Heart left ventricle (tissue), 16 donors: Measurements from ENCODE around the gene CMBL. TPM values are rescaled to one million over a fixed set of nuclear protein-coding genes. Genes with fewer than 3 reads are reported as not detected.

Experiments
- ATAC-seq, 4 donors: fragments of 200-7000 bp; cut with Tn5 transposase; one replicate each; pipeline ENCODE4 v1.9.1; 2020 to 2022; ENCODE audit warnings: moderate library complexity in 4 of 4, mild to moderate bottlenecking in 3 of 4, moderate number of reproducible peaks in 1 of 4
- DNase-seq, 5 donors: peaks; one replicate each; pipeline ENCODE4 v3.0.0-alpha.2; 2020
- H3K27ac ChIP-seq, 12 donors: fragments of 200-600 bp; sonication (generic) in 4 of 12; one replicate each; pipeline versions ENCODE4 v1.5.0 to v1.8.0; 2016 to 2022; ENCODE audit warnings: mild to moderate bottlenecking in 2 of 12
- H3K27me3 ChIP-seq, 9 donors: fragments of 200-600 bp; sonication (generic) in 2 of 9; one replicate each; pipeline versions ENCODE4 v1.5.1 to v1.8.0; 2016 to 2022; ENCODE audit warnings: mild to moderate bottlenecking in 3 of 9
- H3K36me3 ChIP-seq, 9 donors: fragments of 200-600 bp; sonication (generic) in 2 of 9; one replicate each; pipeline versions ENCODE4 v1.5.0 to v1.8.0; 2018 to 2022; ENCODE audit warnings: mild to moderate bottlenecking in 2 of 9
- H3K4me1 ChIP-seq, 12 donors: fragments of 200-600 bp; sonication (generic) in 4 of 12; one replicate each; pipeline versions ENCODE4 v1.5.0 to v1.8.0; 2016 to 2022; ENCODE audit warnings: mild to moderate bottlenecking in 3 of 12
- H3K4me3 ChIP-seq, 12 donors: fragments of 200-600 bp; sonication (generic) in 4 of 12; one replicate each; pipeline versions ENCODE4 v1.5.0 to v1.8.0; 2017 to 2022; ENCODE audit warnings: mild to moderate bottlenecking in 9 of 12, moderate library complexity in 4 of 12
- H3K9me3 ChIP-seq, 12 donors: fragments of 200-600 bp; sonication (generic) in 4 of 12; one replicate each; pipeline versions ENCODE4 v1.5.0 to v1.8.0; 2016 to 2022; ENCODE audit warnings: mild to moderate bottlenecking in 1 of 12
- CTCF ChIP-seq, 12 donors: fragments of 200-600 bp; sonication (generic) in 4 of 12; IDR thresholded peaks; one replicate each; pipeline versions ENCODE4 v1.5.0 to v1.8.0; 2018 to 2022; ENCODE audit warnings: antibody characterized with exemption in 12 of 12, mild to moderate bottlenecking in 5 of 12
- POLR2A ChIP-seq, 2 donors: fragments of 450-650 bp; IDR thresholded peaks; one replicate each; pipeline ENCODE4 v1.6.1; 2017; ENCODE audit warnings: antibody characterized with exemption in 2 of 2, mild to moderate bottlenecking in 2 of 2, moderate library complexity in 2 of 2
- WGBS, 4 donors: extraction: QIAGEN DNeasy Blood & Tissue Kit in 2 of 4; methylation state at CpG; one replicate each; pipeline versions ENCODE4 v1.1.5 to v1.1.7; 2013 to 2018; 5-methylcytosine and 5-hydroxymethylcytosine counted together
- intact Hi-C, 10 donors: fragments of 100-400 bp; cut with DNase I; formaldehyde crosslinking; loops; one replicate each; pipeline versions ENCODE4 v1.11.1 to v1.14.2; 2022
- polyA plus RNA-seq, 2 donors: library from polyadenylated mRNA; stranded (reverse); fragments of 200-250 nt; gene quantifications; one replicate each; pipeline ENCODE4 v1.2.3, GENCODE V29; 2013
- total RNA-seq, 9 donors: library from RNA; depleted of rRNA in 2 of 9; stranded (reverse); fragments of >200 nt in 2 of 9; fragmentation: NEBNext Ultra II Directional in 3 of 9; extraction: Animal tissue kit (Norgen Biotek cat#: 25700) in 3 of 9; gene quantifications; one replicate each; pipeline versions ENCODE4 v1.1.0 to v1.2.4, GENCODE V29; 2016 to 2023
- donor health status: ischemic (EF 13 %, LVEDD 7.1; RV severe dilation, severe dysfunction).
- donor health status: healthy with polysubstance abuse.
- donor health status: DM: no; HTN: yes; CAD: no.
- donor health status: DM: no; HTN: no; CAD: no.
- donor health status: ischemic (EF 25% LVEDD 6.9; RV normal size, moderate dysfunction).
- donor health status: ischemic (EF 25% LVEDD 5.7; RV mildly dilated, moderate dysfunction).
- donor health status: healthy.
- donor health status: DM: yes; HTN: yes; CAD: no.
- donor health status: ischemic (EF 35%, LVEDD 5.7; RV mildly dilated, moderate dysfunction).
- donor health status: nonischemic (EF 11% LVEDD 7.7; RV severe dilation, severe dysfunction).
- donor health status: DM: yes; HTN: yes; CAD: no.
- donor health status: PGD.
- donor health status: ischemic (EF 29% LVEDD 5.4; RV normal size, mild dysfunction).
- donor health status: nonischemic (EF 23%, LVEDD 6.1; RV moderate dilation, normal function).

Gene CMBL
- total and polyA plus RNA-seq, 11 donors: 12.4 to 53.5 (median 29.0) TPM

GRCh38 chr5:10332301-10332700 lies 24.6 kb upstream of the CMBL start:
- no peaks in the 10 kb centered on the region for H3K9me3 ChIP-seq
- peaks cover 0 to 52% (median 35%) of the 10 kb centered on the region in 12 donors for H3K4me1 ChIP-seq
- ATAC-seq: no peak
- 90 to 91% (median 90%) methylated on average over 5 of the region's 5 CpGs for WGBS, 4 donors
- no peak for DNase-seq
- H3K36me3 ChIP-seq: no peaks in the 10 kb centered on the region
- TF ChIP-seq CTCF (IDR thresholded peaks at IDR 0.05): no peak
- TF ChIP-seq POLR2A (IDR thresholded peaks at IDR 0.05): no peak
- H3K4me3 ChIP-seq: no peak overlapping the region
- intact Hi-C loops: loop anchor here in 3 of 10 donors (2.0 to 10.0 kb wide), 2 partner anchors 20 to 48 kb away; partner anchors contain the start of gene MARCHF6 (in 2 of the 3)
- H3K27me3 ChIP-seq: peaks cover 0 to 19% (median 0%) of the 10 kb centered on the region in 9 donors
- H3K27ac ChIP-seq: peak overlapping the region in 11 of 12 donors; percentile 58 to 88 (median 81)

GRCh38 chr5:10331341-10331796 lies 23.7 kb upstream of the CMBL start:
- H3K27ac ChIP-seq: peak overlapping the region; percentile 27 to 88 (median 80)
- H3K36me3 ChIP-seq: no peaks in the 10 kb centered on the region
- H3K27me3 ChIP-seq: peaks cover 0 to 19% (median 0%) of the 10 kb centered on the region in 9 donors
- TF ChIP-seq POLR2A (IDR thresholded peaks at IDR 0.05) (no peak), CTCF (IDR thresholded peaks at IDR 0.05) (no peak)
- peak; percentile 79 to 87 (median 83) for ATAC-seq
- H3K4me3 ChIP-seq: no peak overlapping the region
- no peaks in the 10 kb centered on the region for H3K9me3 ChIP-seq
- intact Hi-C loops: loop anchor here in 1 of 10 donors (10.0 kb wide), 1 partner anchor 47 kb away; no protein-coding TSS in a partner anchor
- DNase-seq: peak; percentile 75 to 91 (median 85)
- H3K4me1 ChIP-seq: peaks cover 0 to 52% (median 35%) of the 10 kb centered on the region in 12 donors
- 52 to 56% (median 54%) methylated on average over 7 of the region's 7 CpGs for WGBS, 4 donors

- ATAC-seq (peak; percentile 1 to 8 (median 6)), DNase-seq (no peak)
- 53 to 66% (median 61%) methylated on average over 10 of the region's 10 CpGs for WGBS, 4 donors
- H3K4me3 ChIP-seq: no peak overlapping the region
- H3K27ac ChIP-seq: peak overlapping the region; percentile 27 to 88 (median 78)
- peaks cover 0 to 52% (median 35%) of the 10 kb centered on the region in 12 donors for H3K4me1 ChIP-seq
- no peaks in the 10 kb centered on the region for H3K9me3 ChIP-seq
- no peak for TF ChIP-seq POLR2A (IDR thresholded peaks at IDR 0.05)
- TF ChIP-seq CTCF (IDR thresholded peaks at IDR 0.05): no peak
- peaks cover 0 to 19% (median 0%) of the 10 kb centered on the region in 9 donors for H3K27me3 ChIP-seq
- H3K36me3 ChIP-seq: no peaks in the 10 kb centered on the region
- intact Hi-C loops: loop anchor here in 1 of 10 donors (10.0 kb wide), 1 partner anchor 46 kb away; no protein-coding TSS in a partner anchor
These were observed 23.0 kb upstream of the CMBL start for GRCh38 chr5:10330511-10331230.
